NCI-H446 treated with DMSO at 0.1 percent for 48 hours (cell line): ENCODE measurements around the gene ZNF407.

Experiments used
- DNase-seq: peaks from one replicate; lab custom pipeline; 2025; lab: John Stamatoyannopoulos, UW

Gene ZNF407

GRCh38 chr18:74626049-74626874 is 28.6 kb downstream of the ZNF407 start:
- no peak for DNase-seq

DNA sequence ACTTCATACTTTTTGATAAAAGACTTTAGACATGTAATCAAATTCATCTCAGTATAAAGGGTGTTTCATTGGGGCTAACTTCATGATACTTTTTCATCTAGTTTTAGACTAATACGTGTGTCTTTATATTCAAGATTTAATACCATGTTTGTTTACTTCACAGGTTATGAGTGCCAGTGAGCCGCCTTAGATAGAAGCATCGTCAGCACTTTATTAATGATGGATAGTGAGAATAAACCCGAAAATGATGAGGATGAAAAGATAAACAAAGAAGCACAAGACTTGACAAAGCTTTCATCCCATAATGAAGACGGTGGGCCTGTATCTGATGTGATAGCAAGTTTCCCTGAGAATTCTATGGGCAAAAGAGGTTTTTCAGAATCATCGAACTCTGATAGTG is 33.1 kb downstream of the ZNF407 start:
- no peak for DNase-seq

- DNase-seq: no peak
These were observed 33.5 kb downstream of the ZNF407 start for GRCh38 chr18:74631212-74631611.

GRCh38 chr18:74631623-74632350 is 34.1 kb downstream of the ZNF407 start:
- DNase-seq: no peak

GRCh38 chr18:74632351-74632679 is 34.6 kb downstream of the ZNF407 start:
- no peak for DNase-seq

DNA sequence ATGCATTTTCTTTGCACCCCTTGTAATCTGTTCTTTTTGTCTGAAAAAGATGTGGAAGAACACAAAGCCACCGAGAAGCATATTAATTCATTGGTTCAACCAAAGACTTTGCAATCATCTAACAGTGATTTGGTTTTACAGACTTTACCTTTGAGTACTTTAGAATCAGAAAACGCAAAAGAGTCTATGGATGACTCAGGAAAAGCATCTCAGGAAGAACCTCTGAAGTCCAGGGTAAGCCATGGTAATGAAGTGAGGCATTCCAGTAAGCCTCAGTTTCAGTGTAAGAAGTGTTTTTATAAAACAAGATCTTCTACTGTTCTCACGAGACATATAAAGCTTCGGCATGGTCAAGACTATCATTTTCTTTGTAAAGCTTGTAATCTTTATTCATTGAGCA is 35.2 kb downstream of the ZNF407 start:
- DNase-seq: no peak

DNA sequence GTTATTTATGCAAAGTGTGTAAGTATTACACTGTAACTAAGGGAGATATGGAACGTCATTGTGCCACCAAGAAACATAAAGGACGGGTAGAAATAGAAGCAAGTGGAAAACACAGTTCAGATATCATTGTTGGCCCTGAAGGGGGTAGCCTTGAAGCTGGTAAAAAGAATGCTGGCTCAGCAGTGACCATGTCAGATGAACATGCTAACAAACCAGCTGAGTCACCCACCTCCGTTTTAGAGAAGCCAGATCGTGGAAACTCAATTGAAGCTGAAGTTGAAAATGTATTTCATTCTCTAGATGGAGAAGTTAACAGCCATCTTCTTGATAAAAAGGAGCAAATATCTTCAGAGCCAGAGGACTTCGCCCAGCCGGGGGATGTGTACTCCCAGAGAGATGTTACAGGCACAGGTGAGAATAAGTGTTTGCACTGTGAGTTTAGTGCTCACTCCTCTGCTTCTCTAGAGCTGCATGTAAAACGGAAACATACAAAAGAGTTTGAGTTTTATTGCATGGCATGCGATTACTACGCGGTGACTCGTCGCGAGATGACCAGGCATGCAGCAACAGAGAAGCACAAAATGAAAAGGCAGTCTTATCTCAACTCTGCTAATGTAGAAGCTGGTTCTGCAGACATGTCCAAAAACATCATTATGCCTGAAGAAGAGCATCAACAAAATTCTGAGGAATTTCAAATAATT is 36.1 kb downstream of the ZNF407 start:
- no peak for DNase-seq

DNA sequence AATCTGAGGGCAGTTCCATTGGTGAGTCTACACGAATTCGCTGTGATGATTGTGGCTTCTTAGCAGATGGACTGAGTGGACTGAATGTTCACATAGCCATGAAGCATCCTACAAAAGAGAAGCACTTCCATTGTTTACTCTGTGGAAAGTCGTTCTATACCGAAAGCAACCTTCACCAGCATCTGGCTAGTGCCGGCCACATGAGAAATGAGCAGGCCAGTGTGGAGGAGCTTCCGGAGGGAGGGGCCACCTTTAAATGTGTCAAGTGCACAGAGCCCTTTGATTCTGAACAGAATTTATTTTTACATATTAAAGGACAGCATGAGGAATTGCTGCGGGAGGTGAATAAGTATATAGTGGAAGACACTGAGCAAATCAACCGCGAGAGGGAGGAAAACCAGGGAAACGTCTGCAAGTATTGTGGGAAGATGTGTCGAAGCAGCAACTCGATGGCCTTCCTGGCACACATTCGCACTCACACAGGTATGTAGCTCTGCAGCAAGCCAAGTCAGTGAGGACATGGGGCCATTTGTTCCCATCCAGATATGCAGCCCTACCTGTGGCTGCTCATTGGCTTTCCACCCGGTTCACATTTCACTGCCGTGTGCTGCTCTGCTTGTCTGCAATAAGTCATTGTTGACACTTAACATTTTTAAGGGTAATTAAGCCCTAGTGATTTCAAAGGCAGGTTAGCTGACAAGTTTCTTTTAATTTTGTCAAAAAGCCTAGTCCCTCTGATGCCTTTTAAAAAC is 37.7 kb downstream of the ZNF407 start:
- DNase-seq: no peak

GRCh38 chr18:74637070-74637469 is 39.4 kb downstream of the ZNF407 start:
- DNase-seq: no peak

GRCh38 chr18:74638210-74638609 is 40.5 kb downstream of the ZNF407 start:
- DNase-seq: no peak

DNA sequence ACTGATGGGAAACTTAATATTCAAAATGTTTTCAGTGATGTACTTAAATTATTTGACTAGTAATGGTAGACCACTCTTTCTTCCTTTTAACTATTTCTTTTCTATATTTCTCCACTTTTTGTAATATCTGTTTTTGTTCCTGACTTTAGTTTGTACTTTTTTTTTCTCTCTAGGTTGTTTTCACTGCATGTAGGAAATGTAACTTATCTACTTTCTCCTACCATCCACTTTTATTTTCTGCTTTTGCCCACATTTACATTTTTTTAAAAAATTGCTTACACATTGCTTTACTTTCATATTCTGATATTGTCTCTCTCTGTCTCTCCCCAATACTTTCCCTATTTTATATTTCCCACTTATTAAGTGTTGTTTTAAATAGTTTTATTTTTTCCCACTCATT is 47.0 kb downstream of the ZNF407 start:
- DNase-seq: no peak

DNA sequence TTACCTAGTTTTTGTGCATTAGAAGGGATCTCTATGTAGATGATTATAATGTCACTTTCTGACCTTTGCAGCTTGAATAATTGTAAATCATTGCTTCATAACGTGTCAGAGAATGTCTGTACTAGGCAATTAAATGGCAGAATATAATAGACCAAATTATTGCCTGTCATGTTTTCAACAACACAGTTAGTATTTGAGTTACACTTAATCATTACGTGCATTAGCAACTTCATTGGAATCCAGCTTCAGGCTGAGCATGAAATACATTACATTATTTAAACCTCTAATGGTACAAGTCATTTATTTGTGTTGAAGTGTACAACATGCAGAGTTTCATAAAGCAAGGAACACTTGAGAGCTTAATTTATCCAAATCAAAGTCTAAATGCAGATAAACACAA is 48.0 kb downstream of the ZNF407 start:
- DNase-seq: no peak

- no peak for DNase-seq
These were observed 53.9 kb downstream of the ZNF407 start for GRCh38 chr18:74651327-74652128.

- peak; percentile 19 for DNase-seq
These were observed 54.8 kb downstream of the ZNF407 start for GRCh38 chr18:74652392-74652988.

DNA sequence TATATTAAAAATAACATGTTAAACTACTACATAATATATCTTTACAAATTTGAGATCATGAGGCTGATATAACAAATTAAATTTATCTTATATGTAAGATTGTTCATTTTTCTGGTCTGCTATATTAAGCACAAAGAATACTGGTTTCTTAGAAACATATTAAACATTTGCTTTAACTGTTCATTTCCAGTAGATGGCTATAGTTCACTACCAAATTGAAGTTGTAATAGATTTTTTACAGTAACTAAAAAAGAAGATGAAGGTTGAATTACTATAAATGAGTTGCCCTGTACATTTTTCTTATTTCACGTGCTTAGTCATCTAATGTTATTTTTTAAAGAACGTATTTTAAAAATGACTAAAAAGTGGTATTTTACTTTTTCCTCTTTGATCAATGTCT is 57.0 kb downstream of the ZNF407 start:
- no peak for DNase-seq

DNA sequence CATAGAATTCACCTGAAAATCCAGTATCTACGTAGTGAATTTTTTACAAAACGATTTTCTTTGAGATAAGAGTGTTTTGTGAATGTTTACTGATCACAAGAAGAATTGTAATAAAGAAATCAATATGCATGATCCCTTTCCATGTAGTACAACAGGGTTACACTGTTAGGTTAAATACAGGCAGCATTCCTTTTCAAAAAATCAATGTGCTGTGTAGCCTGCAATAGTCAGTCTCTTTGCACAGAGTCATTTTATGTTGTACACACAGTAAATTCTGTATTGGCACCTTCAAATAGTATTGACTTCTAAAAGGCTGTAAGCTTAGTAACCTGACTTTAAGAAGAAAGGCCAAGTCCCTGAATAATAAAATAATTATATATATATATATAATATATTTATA is 63.3 kb downstream of the ZNF407 start:
- no peak for DNase-seq

- no peak for DNase-seq
These were observed 64.0 kb downstream of the ZNF407 start for GRCh38 chr18:74661691-74662090.

- DNase-seq: no peak
These were observed 65.0 kb downstream of the ZNF407 start for GRCh38 chr18:74662622-74663021.

GRCh38 chr18:74665346-74665745 is 67.7 kb downstream of the ZNF407 start:
- DNase-seq: no peak

DNA sequence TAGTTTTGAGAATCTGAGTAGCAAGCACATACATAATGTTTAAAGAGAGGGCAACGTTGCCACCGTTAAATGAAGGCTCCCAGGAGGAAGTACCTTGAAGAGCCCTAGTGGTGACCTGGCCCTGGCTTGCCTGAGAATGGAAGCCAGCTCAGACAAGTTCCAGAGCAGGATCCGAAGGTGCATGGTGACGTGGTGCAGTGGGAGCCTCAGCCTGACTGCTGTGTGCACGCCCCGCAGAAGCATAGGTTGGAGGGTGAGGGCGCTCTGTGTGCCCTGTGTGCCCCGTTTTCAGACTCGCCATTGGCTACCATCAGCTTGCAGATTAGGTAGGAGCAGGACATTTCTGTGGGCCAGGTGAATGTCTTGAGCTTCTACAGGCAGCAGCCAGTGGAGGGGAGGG is 68.2 kb downstream of the ZNF407 start:
- DNase-seq: no peak
